Liver (tissue), 9 donors: ENCODE results near the gene CLDN5. TPM values are rescaled to one million over a fixed set of nuclear protein-coding genes. Genes with fewer than 3 reads are reported as not detected.

Source experiments
- DNase-seq: peaks from one replicate; pipeline ENCODE4 v3.0.0-alpha.2; 2017; ENCODE audit warnings: low spot score
- H3K27ac ChIP-seq, 2 donors: one replicate each; pipeline ENCODE4 v1.7.0; 2013; ENCODE audit warnings: inconsistent platforms in 2 of 2, low read length in 2 of 2, control low read depth in 1 of 2, low read depth in 1 of 2, mild to moderate bottlenecking in 1 of 2
- H3K27me3 ChIP-seq, 4 donors: one replicate each; pipeline versions ENCODE4 v1.6.1 to v1.7.0; 2013; ENCODE audit warnings: low read length in 3 of 4, inconsistent platforms in 1 of 4, mild to moderate bottlenecking in 1 of 4, moderate library complexity in 1 of 4; ENCODE audit not compliant: control insufficient read depth in 4 of 4, insufficient read depth in 4 of 4
- H3K36me3 ChIP-seq, 4 donors: one replicate each; pipeline versions ENCODE4 v1.6.1 to v1.7.0; 2013; ENCODE audit warnings: low read length in 3 of 4, mild to moderate bottlenecking in 3 of 4, low read depth in 1 of 4, moderate library complexity in 1 of 4; ENCODE audit not compliant: control insufficient read depth in 4 of 4, insufficient read depth in 3 of 4
- H3K4me1 ChIP-seq, 4 donors: one replicate each; pipeline versions ENCODE4 v1.6.1 to v1.7.0; 2013; ENCODE audit warnings: low read length in 3 of 4, mild to moderate bottlenecking in 3 of 4, moderate library complexity in 1 of 4; ENCODE audit not compliant: control insufficient read depth in 4 of 4, insufficient read depth in 4 of 4
- H3K4me3 ChIP-seq, 3 donors: one replicate each; pipeline versions ENCODE4 v1.6.1 to v1.7.0; 2013; ENCODE audit warnings: low read length in 3 of 3, control low read depth in 1 of 3, low read depth in 1 of 3, mild to moderate bottlenecking in 1 of 3
- H3K9ac ChIP-seq, 2 donors: one replicate each; pipeline ENCODE4 v1.7.0; 2013; ENCODE audit warnings: low read length in 2 of 2, mild to moderate bottlenecking in 2 of 2, moderate library complexity in 2 of 2, control low read depth in 1 of 2, low read depth in 1 of 2
- H3K9me3 ChIP-seq, 4 donors: one replicate each; pipeline versions ENCODE4 v1.6.1 to v1.7.0; 2013; ENCODE audit warnings: low read length in 3 of 4; ENCODE audit not compliant: control insufficient read depth in 4 of 4
- CTCF ChIP-seq: fragments of 150-350 bp; IDR thresholded peaks from 2 replicates; pipeline ENCODE4 v1.5.1; 2017; ENCODE audit warnings: improper control_type of control experiment, low read depth, low read length; ENCODE audit not compliant: missing input control
- EGR1 ChIP-seq, 2 donors: IDR thresholded peaks; 2 replicates each; pipeline ENCODE4 v1.6.1; 2016 to 2018; ENCODE audit warnings: antibody characterized with exemption in 2 of 2, low read depth in 2 of 2
- FOXA1 ChIP-seq: IDR thresholded peaks from 2 replicates; pipeline ENCODE4 v1.6.1; 2016; ENCODE audit warnings: antibody characterized with exemption
- FOXA2 ChIP-seq: IDR thresholded peaks from 2 replicates; pipeline ENCODE4 v1.6.1; 2016; ENCODE audit warnings: antibody characterized with exemption
- GABPA ChIP-seq, 2 donors: IDR thresholded peaks in 1 of 2; conservative IDR thresholded peaks in 1 of 2; 2 replicates each; pipeline ENCODE4 v1.6.1; 2016; ENCODE audit warnings: antibody characterized with exemption in 2 of 2, mild to moderate bottlenecking in 1 of 2, moderate library complexity in 1 of 2
- HNF4A ChIP-seq, 2 donors: conservative IDR thresholded peaks; 2 replicates each; pipeline ENCODE4 v1.6.1; 2016; ENCODE audit warnings: antibody characterized with exemption in 2 of 2, mild to moderate bottlenecking in 2 of 2
- HNF4G ChIP-seq: IDR thresholded peaks from 2 replicates; pipeline ENCODE4 v1.6.1; 2016; ENCODE audit warnings: antibody characterized with exemption
- JUND ChIP-seq, 2 donors: IDR thresholded peaks; 2 replicates each; pipeline ENCODE4 v1.6.1; 2016; ENCODE audit warnings: antibody characterized with exemption in 2 of 2
- MAX ChIP-seq: IDR thresholded peaks from 2 replicates; pipeline ENCODE4 v1.6.1; 2016; ENCODE audit warnings: antibody characterized with exemption
- NR2F2 ChIP-seq: IDR thresholded peaks from 2 replicates; pipeline ENCODE4 v1.6.1; 2016; ENCODE audit warnings: antibody characterized with exemption
- RAD21 ChIP-seq, 2 donors: IDR thresholded peaks; 2 replicates each; pipeline ENCODE4 v1.6.1; 2016; ENCODE audit warnings: antibody characterized with exemption in 2 of 2, mild to moderate bottlenecking in 2 of 2
- REST ChIP-seq: IDR thresholded peaks from 2 replicates; pipeline ENCODE4 v1.6.1; 2016; ENCODE audit warnings: antibody characterized with exemption, mild to moderate bottlenecking
- RXRA ChIP-seq, 2 donors: IDR thresholded peaks; 2 replicates each; pipeline ENCODE4 v1.6.1; 2017 to 2018; ENCODE audit warnings: antibody characterized with exemption in 2 of 2, mild to moderate bottlenecking in 1 of 2
- SP1 ChIP-seq: IDR thresholded peaks from 2 replicates; pipeline ENCODE4 v1.6.1; 2018; ENCODE audit warnings: antibody characterized with exemption, mild to moderate bottlenecking
- TAF1 ChIP-seq: conservative IDR thresholded peaks from 2 replicates; pipeline ENCODE4 v1.6.1; 2016; ENCODE audit warnings: antibody characterized with exemption, mild to moderate bottlenecking
- YY1 ChIP-seq: IDR thresholded peaks from 2 replicates; pipeline ENCODE4 v1.6.1; 2016; ENCODE audit warnings: antibody characterized with exemption, mild to moderate bottlenecking
- ZBTB33 ChIP-seq: IDR thresholded peaks from 2 replicates; pipeline ENCODE4 v1.6.1; 2016; ENCODE audit warnings: antibody characterized with exemption
- WGBS: extraction: QIAGEN DNeasy Blood & Tissue Kit; methylation state at CpG from one replicate; pipeline ENCODE4 v1.1.7; 2013; 5-methylcytosine and 5-hydroxymethylcytosine counted together
- polyA plus RNA-seq, 2 donors: library from polyadenylated mRNA; stranded (reverse) in 1 of 2; unstranded in 1 of 2; fragments of 200-250 nt in 1 of 2; fragments of >200 nt in 1 of 2; fragmentation: Nextera tagmentation in 1 of 2; extraction: Ambion mirVana in 1 of 2; gene quantifications; one replicate each; pipeline versions ENCODE4 v1.2.1 to v1.2.3, GENCODE V29; 2013 to 2015
- total RNA-seq, 2 donors: library from RNA; depleted of rRNA; stranded (reverse); fragments of >200 nt; gene quantifications; one replicate each; pipeline ENCODE4 v1.2.3, GENCODE V29; 2014
- donor health status: healthy.
- donor health status: healthy.
- donor health status: healthy.
- donor health status: healthy.
- donor health status: healthy.

Gene CLDN5
- total and polyA plus RNA-seq, 4 donors = 15.6 to 31.5 (median 22.4) TPM

- TF ChIP-seq YY1 (no peak), EGR1 (IDR thresholded peaks at IDR 0.05; ENCODE audit: low read depth in 2 of 2) (no peak), FOXA1 (no peak)
These were observed 31.6 kb downstream of the CLDN5 start for GRCh38 chr22:19492504-19493174.

GRCh38 chr22:19490628-19491230 lies 33.5 kb downstream of the CLDN5 start:
- Histone ChIP-seq H3K9me3 (no peaks in the 10 kb centered on the region), H3K4me3 (no peak overlapping the region), H3K27ac (no peak overlapping the region), H3K9ac (no peak overlapping the region), H3K36me3 (no peaks in the 10 kb centered on the region), H3K27me3 (no peaks in the 10 kb centered on the region), H3K4me1 (no peaks in the 10 kb centered on the region)
- DNase-seq = no peak
- WGBS = 97% methylated on average over 5 of the region's 5 CpGs
- TF ChIP-seq FOXA1 = no peak
- no peak for TF ChIP-seq FOXA2
- no peak for TF ChIP-seq SP1
- TF ChIP-seq REST = no peak
- no peak for TF ChIP-seq GABPA (IDR thresholded peaks at IDR 0.05 in 1 of 2, conservative IDR thresholded peaks at IDR 0.05 in 1 of 2)
- TF ChIP-seq HNF4A (conservative IDR thresholded peaks at IDR 0.05) = no peak
- TF ChIP-seq MAX = no peak
- TF ChIP-seq JUND (IDR thresholded peaks at IDR 0.05) = no peak
- TF ChIP-seq ZBTB33 = no peak
- TF ChIP-seq RAD21 (IDR thresholded peaks at IDR 0.05) = no peak
- TF ChIP-seq HNF4G = no peak
- no peak for TF ChIP-seq NR2F2
- no peak for TF ChIP-seq TAF1
- TF ChIP-seq RXRA (IDR thresholded peaks at IDR 0.05) = no peak
- no peak for TF ChIP-seq CTCF
- TF ChIP-seq YY1 = no peak
- TF ChIP-seq EGR1 (IDR thresholded peaks at IDR 0.05; ENCODE audit: low read depth in 2 of 2) = no peak

More at GRCh38 chr22:19492504-19493174, 31.6 kb downstream of the CLDN5 start:
- Histone ChIP-seq H3K4me3 (no peak overlapping the region), H3K27ac (no peak overlapping the region), H3K9me3 (no peaks in the 10 kb centered on the region), H3K27me3 (no peaks in the 10 kb centered on the region), H3K4me1 (no peaks in the 10 kb centered on the region), H3K36me3 (no peaks in the 10 kb centered on the region), H3K9ac (no peak overlapping the region)
- no peak for DNase-seq
- 93% methylated on average over 6 of the region's 6 CpGs for WGBS
